VCaP (cell line): ENCODE measurements around the gene PIK3R5.

Source experiments
- H3K27ac ChIP-seq: fragments of 450-650 bp; 2 replicates; pipeline ENCODE4 v1.5.1; 2017
- TF ChIP-seq, protein P1 (sequence below): fragments of 450-650 bp; conservative IDR thresholded peaks from 2 replicates; pipeline ENCODE4 v1.5.1; 2017; ENCODE audit warnings: mild to moderate bottlenecking, moderate library complexity

The PIK3R5 gene

GRCh38 chr17:8965394-8966168 lies at the start of gene PIK3R5:
PIK3R5 (minus strand) TSS chr17:8965707; CDS start chr17:8911494, 54,213 bp downstream.
- TF ChIP-seq, protein P1, sequence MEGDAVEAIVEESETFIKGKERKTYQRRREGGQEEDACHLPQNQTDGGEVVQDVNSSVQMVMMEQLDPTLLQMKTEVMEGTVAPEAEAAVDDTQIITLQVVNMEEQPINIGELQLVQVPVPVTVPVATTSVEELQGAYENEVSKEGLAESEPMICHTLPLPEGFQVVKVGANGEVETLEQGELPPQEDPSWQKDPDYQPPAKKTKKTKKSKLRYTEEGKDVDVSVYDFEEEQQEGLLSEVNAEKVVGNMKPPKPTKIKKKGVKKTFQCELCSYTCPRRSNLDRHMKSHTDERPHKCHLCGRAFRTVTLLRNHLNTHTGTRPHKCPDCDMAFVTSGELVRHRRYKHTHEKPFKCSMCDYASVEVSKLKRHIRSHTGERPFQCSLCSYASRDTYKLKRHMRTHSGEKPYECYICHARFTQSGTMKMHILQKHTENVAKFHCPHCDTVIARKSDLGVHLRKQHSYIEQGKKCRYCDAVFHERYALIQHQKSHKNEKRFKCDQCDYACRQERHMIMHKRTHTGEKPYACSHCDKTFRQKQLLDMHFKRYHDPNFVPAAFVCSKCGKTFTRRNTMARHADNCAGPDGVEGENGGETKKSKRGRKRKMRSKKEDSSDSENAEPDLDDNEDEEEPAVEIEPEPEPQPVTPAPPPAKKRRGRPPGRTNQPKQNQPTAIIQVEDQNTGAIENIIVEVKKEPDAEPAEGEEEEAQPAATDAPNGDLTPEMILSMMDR, result no peak
- no peak within 1 kb of the TSS for H3K27ac ChIP-seq

- TF ChIP-seq, protein P1, result no peak
- H3K27ac ChIP-seq, result no peak overlapping the region
Observed at GRCh38 chr17:9011001-9011400, 45.5 kb upstream of the PIK3R5 start.

DNA sequence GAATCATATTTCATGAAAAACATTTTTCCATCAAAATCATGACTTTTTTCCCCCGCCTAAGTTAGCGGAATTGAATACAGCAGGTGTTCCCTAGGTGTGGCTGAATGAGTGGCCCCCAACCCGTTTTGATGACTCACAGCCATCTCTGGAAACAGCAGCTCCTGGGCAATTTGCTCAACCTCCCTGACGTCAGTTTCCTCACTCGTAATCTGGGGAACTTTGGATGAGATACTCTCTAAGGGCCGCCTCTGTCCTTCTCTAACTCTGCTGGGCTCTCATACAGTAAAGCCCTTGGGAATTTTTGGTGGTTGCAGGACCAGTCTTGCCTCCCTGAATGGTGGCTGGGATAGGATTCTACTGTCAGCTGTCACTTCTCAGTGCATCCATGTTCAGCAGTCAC lies 44.2 kb upstream of the PIK3R5 start:
- no peak overlapping the region for H3K27ac ChIP-seq
- TF ChIP-seq, protein P1, result no peak

- TF ChIP-seq, protein P1, result no peak
- no peak overlapping the region for H3K27ac ChIP-seq
Observed at GRCh38 chr17:9009096-9009495, 43.6 kb upstream of the PIK3R5 start.

DNA sequence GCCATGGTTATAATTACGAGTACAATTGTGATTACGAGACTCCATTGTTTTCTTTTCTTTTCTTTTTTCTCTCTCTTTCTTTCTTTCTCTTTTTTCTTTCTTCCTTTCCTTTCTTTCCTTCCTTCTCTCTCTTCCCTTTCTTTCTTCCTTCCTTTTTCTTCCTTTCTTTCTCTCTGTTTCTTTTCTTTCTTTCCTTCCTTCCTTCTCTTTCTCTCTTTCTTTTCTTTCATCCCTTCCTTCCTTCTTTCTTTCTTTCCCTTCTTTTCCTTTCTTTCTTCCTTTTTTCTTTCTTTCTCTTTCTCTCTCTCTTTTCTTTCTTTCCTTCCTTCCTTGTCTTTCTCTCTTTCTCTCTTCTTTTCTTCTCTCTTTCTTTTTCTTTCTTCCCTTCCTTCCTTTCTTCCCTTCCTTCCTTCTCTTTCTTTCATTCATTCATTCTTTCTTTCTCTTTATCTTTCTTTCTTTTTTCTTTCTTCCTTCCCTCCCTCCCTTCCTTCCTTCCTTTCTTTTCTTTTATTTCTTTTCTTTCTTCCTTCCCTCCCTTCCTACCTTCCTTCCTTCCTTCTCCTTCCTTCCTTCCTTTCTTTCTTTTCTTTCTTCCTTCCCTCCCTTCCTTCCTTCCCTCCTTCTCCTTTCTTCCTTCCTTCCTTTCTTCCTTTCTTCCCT lies 41.7 kb upstream of the PIK3R5 start:
- TF ChIP-seq, protein P1, result no peak
- no peak overlapping the region for H3K27ac ChIP-seq

DNA sequence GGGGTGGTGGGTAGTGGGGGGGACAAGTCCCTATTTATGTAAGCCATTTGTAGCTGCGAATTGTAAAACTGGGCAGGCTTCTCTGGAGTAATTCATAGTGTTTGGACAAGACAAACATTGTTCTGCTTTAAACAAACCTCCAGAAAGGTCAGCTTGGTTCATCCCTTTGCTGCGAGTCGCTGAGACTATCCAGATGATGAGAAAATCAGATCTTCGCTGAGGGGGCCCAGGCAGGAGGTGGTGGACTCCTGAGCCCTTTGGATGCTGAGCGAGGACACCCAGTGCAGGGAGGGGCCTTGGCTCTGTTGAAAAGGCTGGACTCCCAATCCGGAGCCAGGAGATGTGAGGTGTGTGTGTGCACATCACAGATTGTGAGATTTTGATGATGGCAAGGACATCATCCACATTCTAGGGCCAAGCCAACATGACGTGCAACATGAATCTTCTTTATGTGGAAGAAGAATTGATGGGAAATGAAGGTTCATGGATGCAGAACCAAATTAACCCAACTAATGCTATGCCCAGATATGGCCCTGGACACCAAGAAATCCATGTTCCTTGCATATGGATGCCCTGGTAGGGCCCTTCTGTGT lies 40.8 kb upstream of the PIK3R5 start:
- TF ChIP-seq, protein P1, result no peak

DNA sequence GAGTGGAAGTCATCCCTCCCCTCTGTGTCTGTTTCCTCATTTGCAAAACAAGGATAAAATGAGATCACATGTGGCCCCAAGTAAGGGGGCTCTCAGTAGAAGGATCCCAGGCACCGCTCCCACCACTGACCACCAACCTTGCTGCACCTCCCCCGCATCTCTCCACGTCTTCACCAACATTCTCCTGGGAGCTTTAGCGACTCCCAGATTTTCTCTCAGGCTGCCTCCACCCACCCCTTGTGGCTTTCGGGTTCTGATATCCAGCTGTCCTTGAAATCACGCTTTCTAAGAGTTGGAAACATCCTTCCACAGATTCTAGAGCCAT lies 39.4 kb upstream of the PIK3R5 start:
- no peak overlapping the region for H3K27ac ChIP-seq
- TF ChIP-seq, protein P1, result no peak

More for the DNA sequence above, 40.8 kb upstream of the PIK3R5 start:
- no peak overlapping the region for H3K27ac ChIP-seq
